ENCODE results near the gene CYBRD1.

CYBRD1 gene, protein sequence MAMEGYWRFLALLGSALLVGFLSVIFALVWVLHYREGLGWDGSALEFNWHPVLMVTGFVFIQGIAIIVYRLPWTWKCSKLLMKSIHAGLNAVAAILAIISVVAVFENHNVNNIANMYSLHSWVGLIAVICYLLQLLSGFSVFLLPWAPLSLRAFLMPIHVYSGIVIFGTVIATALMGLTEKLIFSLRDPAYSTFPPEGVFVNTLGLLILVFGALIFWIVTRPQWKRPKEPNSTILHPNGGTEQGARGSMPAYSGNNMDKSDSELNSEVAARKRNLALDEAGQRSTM

DNA sequence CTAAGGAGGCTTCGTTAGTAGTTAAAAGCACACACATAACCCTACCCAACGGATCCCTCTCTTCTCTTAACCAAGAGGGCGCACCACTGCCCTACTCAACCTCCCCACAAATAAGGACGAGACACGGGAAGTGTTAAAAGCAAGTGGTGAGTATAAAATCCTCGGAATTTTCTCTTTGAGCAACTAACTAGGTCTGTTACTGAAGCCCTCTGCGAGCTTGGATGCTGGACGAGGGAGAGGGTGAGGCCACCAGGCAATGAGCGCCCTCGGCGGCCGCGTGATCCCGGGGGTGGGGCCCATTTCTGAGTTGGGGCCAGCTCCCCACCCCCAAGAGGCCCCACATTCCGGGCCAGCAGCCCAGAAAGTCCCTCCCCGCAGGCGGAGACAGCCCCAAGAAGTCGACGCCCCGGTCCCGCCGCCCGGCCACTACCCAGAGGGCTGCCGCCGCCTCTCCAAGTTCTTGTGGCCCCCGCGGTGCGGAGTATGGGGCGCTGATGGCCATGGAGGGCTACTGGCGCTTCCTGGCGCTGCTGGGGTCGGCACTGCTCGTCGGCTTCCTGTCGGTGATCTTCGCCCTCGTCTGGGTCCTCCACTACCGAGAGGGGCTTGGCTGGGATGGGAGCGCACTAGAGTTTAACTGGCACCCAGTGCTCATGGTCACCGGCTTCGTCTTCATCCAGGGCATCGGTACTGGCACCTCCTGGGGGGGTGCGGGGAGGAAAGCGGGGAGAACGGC is at the start of gene CYBRD1:
TSS of gene CYBRD1 (plus strand) at position 423 of the 736 bp plus-strand sequence. CDS start at position 495, 72 bp downstream.
- Mint-ChIP-seq H3K4me3 (peak within 1 kb of the TSS; percentile 84 to 90), H3K4me1 (peaks cover 5 to 13% of the 10 kb centered on the region in 2 donors), H3K9me3 (no peaks in the 10 kb centered on the region), H3K27me3 (peaks cover 32 to 66% of the 10 kb centered on the region in 2 donors), H3K36me3 (peaks cover 3% of the 10 kb centered on the region in 2 donors), H3K27ac (peak within 1 kb of the TSS; percentile 71)
- no peak for DNase-seq
- peak; percentile 46 to 47 for ATAC-seq (replicated peaks)

DNA sequence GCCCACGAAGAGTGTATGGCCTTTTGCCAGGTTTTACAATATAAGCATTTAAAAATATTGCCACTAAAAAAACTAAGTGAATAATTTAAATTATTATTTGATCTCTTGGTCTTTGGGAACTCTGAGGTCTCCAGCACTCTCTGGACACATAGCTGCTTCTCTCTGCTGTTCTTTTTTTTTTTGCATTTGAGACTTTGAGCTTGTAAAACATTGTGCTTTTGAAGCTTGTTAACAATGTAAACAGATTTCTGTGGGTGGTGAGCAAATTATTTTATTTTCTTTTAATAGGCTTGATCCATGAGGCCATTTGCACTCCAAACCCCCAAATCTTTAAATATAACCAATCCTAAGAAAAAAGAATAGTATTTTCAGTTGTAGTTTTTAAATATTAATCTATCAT is 46.3 kb upstream of the CYBRD1 start:
- no peak for DNase-seq
- H3K27me3 Mint-ChIP-seq, result no peaks in the 10 kb centered on the region
- H3K36me3 Mint-ChIP-seq, result peaks cover 33 to 50% of the 10 kb centered on the region in 2 donors
- H3K9me3 Mint-ChIP-seq, result no peaks in the 10 kb centered on the region
- H3K4me3 Mint-ChIP-seq, result no peak overlapping the region
- H3K4me1 Mint-ChIP-seq, result no peaks in the 10 kb centered on the region
- no peak overlapping the region for H3K27ac Mint-ChIP-seq
- ATAC-seq (replicated peaks), result no peak

DNA sequence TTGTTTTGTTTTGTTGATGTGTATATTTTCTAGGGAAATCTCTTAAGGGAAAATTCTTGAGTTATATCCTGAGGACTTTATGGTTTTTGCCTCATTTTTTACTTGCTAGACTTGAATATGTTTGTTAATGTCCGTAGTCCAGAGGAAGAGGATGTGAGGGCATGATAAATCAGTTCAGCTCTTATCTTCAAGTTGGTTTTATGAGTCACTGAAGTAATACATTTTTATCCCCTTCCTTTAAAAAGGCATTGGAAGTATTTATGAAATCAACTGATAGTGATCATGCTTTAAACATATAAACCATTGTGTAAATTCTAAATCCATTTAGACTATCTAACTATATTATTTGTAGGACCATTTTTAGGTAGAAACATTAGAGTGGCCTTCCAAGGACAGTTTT is 43.9 kb upstream of the CYBRD1 start:
- no peaks in the 10 kb centered on the region for H3K27me3 Mint-ChIP-seq
- H3K9me3 Mint-ChIP-seq, result no peaks in the 10 kb centered on the region
- DNase-seq (no peak), ATAC-seq (replicated peaks) (no peak)
- H3K36me3 Mint-ChIP-seq, result peaks cover 33 to 56% of the 10 kb centered on the region in 2 donors
- H3K4me3 Mint-ChIP-seq, result no peak overlapping the region
- no peaks in the 10 kb centered on the region for H3K4me1 Mint-ChIP-seq
- H3K27ac Mint-ChIP-seq, result no peak overlapping the region

DNA sequence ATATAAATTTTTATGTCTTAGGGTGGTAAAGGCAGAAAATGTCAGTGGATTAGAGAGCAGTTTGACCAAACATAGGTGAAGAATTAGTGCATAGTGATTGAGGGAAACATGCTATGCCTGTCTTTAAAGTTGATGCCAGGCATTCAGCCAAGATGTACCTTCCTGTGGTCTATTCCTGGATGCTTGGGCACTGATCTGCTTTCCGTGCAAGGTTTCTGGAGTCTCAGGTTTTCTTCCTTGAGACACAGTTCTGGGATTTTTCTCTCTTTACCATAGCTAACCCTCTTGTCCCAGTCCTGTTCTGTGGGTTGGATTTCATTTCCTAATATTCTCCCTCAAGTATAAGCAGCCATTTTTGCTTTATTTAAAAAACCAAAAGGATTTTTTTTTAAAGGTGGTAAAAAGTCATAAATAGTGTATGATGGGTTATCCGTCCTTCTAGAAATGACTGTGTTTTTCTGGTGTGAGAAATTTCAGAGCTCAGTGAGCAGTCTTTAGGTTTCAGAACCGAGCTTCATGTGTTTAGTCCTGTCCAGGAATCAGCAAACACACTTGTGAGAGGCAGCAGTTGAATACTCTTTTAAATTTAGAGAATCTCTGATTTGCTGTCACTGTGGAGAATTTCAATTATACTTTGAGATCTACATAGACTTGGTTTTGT is 43.0 kb upstream of the CYBRD1 start:
- Mint-ChIP-seq H3K27me3 (no peaks in the 10 kb centered on the region), H3K36me3 (peaks cover 31 to 51% of the 10 kb centered on the region in 2 donors), H3K4me1 (no peaks in the 10 kb centered on the region), H3K9me3 (no peaks in the 10 kb centered on the region), H3K4me3 (no peak overlapping the region), H3K27ac (no peak overlapping the region)
- no peak for ATAC-seq (replicated peaks)
- no peak for DNase-seq

DNA sequence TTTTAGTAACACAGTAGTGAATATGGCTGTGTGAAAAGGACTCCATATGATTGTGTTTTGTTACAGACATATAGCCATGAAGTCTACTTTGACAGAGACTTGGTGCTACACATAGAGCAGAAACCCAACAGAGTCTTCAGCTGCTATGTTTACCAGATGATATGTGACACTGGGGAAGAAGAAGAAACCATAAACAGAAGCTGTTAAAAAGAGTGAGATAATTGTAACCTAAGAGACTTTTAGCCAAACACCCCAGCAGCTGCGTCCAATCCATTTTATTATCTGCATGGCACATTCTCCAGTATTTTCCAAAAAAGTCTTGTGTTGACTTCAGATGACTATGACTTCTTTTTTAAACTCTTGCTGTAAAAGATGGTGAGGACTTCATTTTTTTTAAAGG is 41.4 kb upstream of the CYBRD1 start:
- Mint-ChIP-seq H3K9me3 (no peaks in the 10 kb centered on the region), H3K27me3 (no peaks in the 10 kb centered on the region), H3K4me1 (no peaks in the 10 kb centered on the region), H3K27ac (no peak overlapping the region), H3K4me3 (no peak overlapping the region), H3K36me3 (peaks cover 31 to 50% of the 10 kb centered on the region in 2 donors)
- ATAC-seq (replicated peaks), result no peak
- no peak for DNase-seq

DNA sequence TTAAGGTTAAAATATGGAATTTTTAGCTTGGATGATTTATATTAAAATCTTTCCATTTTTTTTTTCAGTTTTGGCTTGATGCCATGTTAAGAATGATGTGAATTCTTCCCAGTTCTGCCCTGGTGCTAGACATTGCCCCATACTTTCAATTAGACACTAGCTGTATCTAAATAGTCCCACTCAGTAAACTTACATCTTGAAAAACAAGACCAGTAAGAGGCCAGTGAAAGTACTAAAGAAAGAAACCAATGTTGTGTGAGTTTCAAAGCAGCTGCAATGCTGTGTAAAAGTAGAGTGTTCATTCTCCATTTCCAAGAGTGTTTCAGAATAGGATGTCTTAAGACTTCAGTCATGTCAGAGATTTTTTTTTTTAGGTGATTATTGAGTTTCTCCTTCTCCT is 40.0 kb upstream of the CYBRD1 start:
- Mint-ChIP-seq H3K4me1 (no peaks in the 10 kb centered on the region), H3K27me3 (no peaks in the 10 kb centered on the region), H3K36me3 (peaks cover 33 to 57% of the 10 kb centered on the region in 2 donors), H3K27ac (no peak overlapping the region), H3K9me3 (no peaks in the 10 kb centered on the region), H3K4me3 (no peak overlapping the region)
- no peak for ATAC-seq (replicated peaks)
- DNase-seq, result no peak

DNA sequence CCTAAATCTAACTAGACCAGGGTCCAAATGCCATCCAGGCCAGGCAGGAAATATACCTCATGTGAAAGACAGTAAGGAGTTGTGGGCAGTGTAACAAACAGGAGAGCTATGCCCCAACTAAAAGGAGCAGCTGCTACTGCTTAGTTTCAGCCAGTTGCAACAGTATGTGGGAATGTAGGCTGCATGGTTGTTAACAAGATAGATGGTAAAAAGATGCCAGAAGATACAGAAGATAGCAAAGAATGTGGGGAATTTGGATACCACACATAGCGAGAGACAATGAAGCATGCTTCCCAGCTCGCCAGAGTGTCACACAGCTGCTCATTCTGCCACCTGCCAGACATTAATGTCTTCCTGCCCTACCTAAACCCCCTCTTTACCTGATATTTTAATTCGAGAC is 39.4 kb upstream of the CYBRD1 start:
- H3K36me3 Mint-ChIP-seq, result peaks cover 29 to 57% of the 10 kb centered on the region in 2 donors
- no peak overlapping the region for H3K27ac Mint-ChIP-seq
- no peak overlapping the region for H3K4me3 Mint-ChIP-seq

DNA sequence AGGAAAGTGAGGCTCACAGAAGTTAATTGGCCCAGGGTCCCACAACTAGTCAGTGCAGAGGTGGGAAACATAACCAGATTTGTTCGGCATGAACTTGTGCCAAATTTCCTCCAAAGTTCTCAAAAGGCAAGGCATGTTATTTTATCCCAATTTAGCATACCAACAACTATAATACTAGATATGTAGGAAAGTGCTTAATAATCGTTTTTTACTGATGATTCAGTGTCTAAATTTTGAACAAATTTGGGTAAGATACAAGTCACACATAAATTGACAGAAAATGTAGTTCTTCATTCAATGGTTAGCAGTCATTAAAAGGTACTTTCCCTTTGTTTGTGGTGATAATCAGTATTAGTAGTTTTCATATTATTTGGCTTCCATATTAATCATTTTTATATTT is 38.5 kb upstream of the CYBRD1 start:
- peaks cover 29 to 58% of the 10 kb centered on the region in 2 donors for H3K36me3 Mint-ChIP-seq
- ATAC-seq (replicated peaks), result no peak
- no peak overlapping the region for H3K27ac Mint-ChIP-seq
- no peaks in the 10 kb centered on the region for H3K27me3 Mint-ChIP-seq
- peaks cover 3 to 4% of the 10 kb centered on the region in 2 donors for H3K9me3 Mint-ChIP-seq
- no peak overlapping the region for H3K4me3 Mint-ChIP-seq
- no peak for DNase-seq
- H3K4me1 Mint-ChIP-seq, result no peaks in the 10 kb centered on the region

More for the DNA sequence above, 39.4 kb upstream of the CYBRD1 start:
- no peaks in the 10 kb centered on the region for H3K9me3 Mint-ChIP-seq
- ATAC-seq (replicated peaks), result no peak
- DNase-seq, result no peak
- H3K4me1 Mint-ChIP-seq, result no peaks in the 10 kb centered on the region
- no peaks in the 10 kb centered on the region for H3K27me3 Mint-ChIP-seq

DNA sequence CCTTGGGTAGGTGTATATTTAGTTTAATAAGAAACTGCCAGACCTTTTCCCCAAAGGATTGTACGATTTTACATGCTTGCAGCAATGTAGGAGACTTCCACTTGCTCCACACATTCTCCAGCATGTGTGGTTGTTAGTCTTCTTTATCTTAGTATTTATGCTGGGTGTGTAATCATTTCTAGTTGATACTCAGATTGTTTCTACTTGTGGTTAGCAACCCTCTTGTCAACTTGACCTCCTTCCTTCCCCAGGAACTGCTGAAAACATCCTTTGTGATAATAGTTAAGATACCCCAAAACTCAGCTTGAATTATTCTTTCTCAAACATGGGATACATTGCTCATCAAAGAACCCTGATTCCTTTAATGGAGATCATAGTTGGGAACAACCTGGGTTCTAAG is 37.2 kb upstream of the CYBRD1 start:
- Mint-ChIP-seq H3K36me3 (peaks cover 31 to 54% of the 10 kb centered on the region in 2 donors), H3K4me3 (no peak overlapping the region)

DNA sequence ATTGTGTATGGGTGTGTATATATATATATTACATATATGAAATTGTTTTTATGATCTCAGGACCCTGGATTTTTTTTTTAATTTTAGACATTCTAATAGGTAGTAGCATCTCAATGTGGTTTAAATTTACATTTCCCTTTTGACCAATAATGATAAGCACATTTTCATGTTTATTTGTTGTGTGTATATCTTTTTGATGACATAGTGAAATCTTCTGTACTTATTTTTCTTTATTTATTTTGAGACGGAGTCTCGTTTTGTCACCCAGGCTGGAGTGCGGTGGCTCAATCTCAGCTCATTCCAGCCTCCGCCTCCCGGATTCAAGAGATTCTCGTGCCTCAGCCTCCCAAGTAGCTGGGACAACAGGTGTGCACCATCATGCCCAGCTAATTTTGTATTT is 35.1 kb upstream of the CYBRD1 start:
- Mint-ChIP-seq H3K4me3 (no peak overlapping the region), H3K36me3 (peaks cover 31 to 56% of the 10 kb centered on the region in 2 donors), H3K27ac (no peak overlapping the region), H3K9me3 (peaks cover 3 to 4% of the 10 kb centered on the region in 2 donors), H3K27me3 (no peaks in the 10 kb centered on the region), H3K4me1 (no peaks in the 10 kb centered on the region)
- DNase-seq (no peak), ATAC-seq (replicated peaks) (no peak)

More for the DNA sequence above, 37.2 kb upstream of the CYBRD1 start:
- H3K27me3 Mint-ChIP-seq, result no peaks in the 10 kb centered on the region
- DNase-seq (no peak), ATAC-seq (replicated peaks) (no peak)
- no peaks in the 10 kb centered on the region for H3K4me1 Mint-ChIP-seq
- peaks cover 3 to 4% of the 10 kb centered on the region in 2 donors for H3K9me3 Mint-ChIP-seq
- H3K27ac Mint-ChIP-seq, result no peak overlapping the region

DNA sequence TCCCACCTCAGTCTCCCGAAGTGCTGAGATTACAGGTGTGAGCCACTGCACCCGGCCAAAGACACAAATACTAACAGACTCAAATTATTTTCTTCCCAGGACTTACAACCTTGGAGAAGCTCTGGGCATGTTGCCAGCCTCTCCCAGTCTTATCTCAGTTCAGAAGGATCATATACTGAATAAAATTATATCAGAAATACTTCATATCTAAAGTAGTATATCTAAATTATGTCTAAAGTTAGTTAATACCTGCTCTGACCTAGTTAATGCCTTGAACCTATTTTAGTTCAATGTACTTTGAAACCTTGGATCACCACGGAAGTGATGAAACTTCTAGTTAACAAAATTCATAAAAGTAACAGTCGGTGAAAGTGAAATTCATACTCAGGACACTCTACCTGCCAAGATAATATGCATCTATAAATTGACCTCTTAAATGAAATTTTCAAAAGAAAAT is 34.4 kb upstream of the CYBRD1 start:
- no peak overlapping the region for H3K27ac Mint-ChIP-seq
- H3K4me3 Mint-ChIP-seq, result no peak overlapping the region
- no peak for DNase-seq
- no peaks in the 10 kb centered on the region for H3K4me1 Mint-ChIP-seq
- H3K36me3 Mint-ChIP-seq, result peaks cover 29 to 50% of the 10 kb centered on the region in 2 donors
- peaks cover 3 to 4% of the 10 kb centered on the region in 2 donors for H3K9me3 Mint-ChIP-seq
- ATAC-seq (replicated peaks), result no peak
- no peaks in the 10 kb centered on the region for H3K27me3 Mint-ChIP-seq

DNA sequence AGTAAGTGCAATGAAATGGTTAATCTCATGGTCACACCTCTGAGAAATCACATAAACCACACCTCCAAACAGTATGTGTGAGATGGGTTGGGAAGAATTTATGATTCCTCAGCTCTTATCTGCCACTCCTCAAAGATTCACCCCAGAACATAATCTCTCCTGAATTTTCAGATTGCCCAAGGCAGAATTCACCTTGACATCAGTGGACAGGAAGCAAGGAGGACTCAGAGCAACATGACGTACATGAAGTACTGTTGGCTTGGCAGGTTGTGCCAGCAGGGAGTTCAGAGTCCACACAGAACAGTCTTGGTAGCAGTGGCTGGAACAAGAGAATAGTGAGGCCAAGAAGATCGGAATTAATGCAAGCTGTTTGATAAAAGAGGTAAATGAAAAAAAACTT is 31.7 kb upstream of the CYBRD1 start:
- Mint-ChIP-seq H3K9me3 (peaks cover 3 to 4% of the 10 kb centered on the region in 2 donors), H3K36me3 (peaks cover 20 to 35% of the 10 kb centered on the region in 2 donors), H3K27me3 (no peaks in the 10 kb centered on the region), H3K27ac (no peak overlapping the region), H3K4me1 (no peaks in the 10 kb centered on the region), H3K4me3 (no peak overlapping the region)
- DNase-seq, result no peak
- ATAC-seq (replicated peaks), result no peak

DNA sequence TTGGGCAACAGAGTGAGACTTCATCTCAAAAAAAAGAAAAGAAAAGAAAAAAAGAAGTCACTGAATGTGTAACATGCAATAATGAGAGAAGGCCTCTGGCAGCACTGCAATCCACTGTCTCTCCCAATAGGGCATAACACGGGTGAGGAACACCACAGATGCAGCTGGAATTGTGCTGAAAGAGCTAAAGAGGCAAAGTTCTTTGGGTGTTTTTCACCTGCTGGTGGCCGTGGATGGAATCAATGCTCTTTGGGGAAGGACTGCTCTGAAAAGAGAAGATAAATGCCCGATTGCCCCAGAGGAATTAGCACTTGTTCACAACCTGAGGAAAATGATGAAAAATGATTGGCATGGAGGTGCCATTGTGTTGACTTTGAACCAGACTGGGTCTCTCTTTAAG is 31.0 kb upstream of the CYBRD1 start:
- Mint-ChIP-seq H3K36me3 (peaks cover 21 to 34% of the 10 kb centered on the region in 2 donors), H3K4me3 (no peak overlapping the region), H3K4me1 (no peaks in the 10 kb centered on the region), H3K9me3 (peaks cover 3 to 5% of the 10 kb centered on the region in 2 donors), H3K27ac (no peak overlapping the region), H3K27me3 (no peaks in the 10 kb centered on the region)
- ATAC-seq (replicated peaks) (no peak), DNase-seq (no peak)

DNA sequence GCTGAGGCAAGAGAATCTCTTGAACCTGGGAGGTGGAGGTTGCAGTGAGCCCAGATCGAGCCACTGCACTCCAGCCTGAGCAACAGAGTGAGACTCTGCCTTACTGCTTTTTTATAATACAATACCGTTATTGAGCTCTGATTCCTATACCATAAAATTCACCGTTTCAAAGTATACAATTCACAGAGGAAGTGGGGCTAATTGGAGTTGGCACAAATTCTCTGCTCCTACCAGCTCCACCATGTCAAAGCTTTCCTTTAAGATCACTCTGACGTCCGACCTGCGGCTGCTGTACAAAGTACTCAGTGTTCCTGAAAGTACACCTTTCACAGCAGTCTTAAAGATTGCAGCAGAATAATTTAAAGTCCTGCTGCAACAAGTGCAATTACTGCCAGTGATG is 29.6 kb upstream of the CYBRD1 start:
- Mint-ChIP-seq H3K27ac (no peak overlapping the region), H3K27me3 (no peaks in the 10 kb centered on the region), H3K36me3 (peaks cover 25 to 36% of the 10 kb centered on the region in 2 donors), H3K9me3 (peaks cover 6 to 7% of the 10 kb centered on the region in 2 donors), H3K4me1 (no peaks in the 10 kb centered on the region), H3K4me3 (no peak overlapping the region)
- ATAC-seq (replicated peaks), result no peak
- no peak for DNase-seq
